AG04450 (cell line): ENCODE results near the gene MAX. TPM values are rescaled to one million over a fixed set of nuclear protein-coding genes. Genes with fewer than 3 reads are reported as not detected.

Experiments
- CTCF ChIA-PET: fragments of 300-600, 350-600 bp; formaldehyde crosslinking; extraction: SDS; loops from one replicate; lab custom pipeline; 2022; ENCODE audit warnings: antibody characterized with exemption, inconsistent platforms; lab: Charles Lee
- POLR2A ChIA-PET: fragments of 350-600 bp; formaldehyde crosslinking; extraction: SDS; loops from one replicate; lab custom pipeline; 2021; ENCODE audit warnings: antibody characterized with exemption, inconsistent platforms; lab: Yijun Ruan, JAX
- DNase-seq: peaks from one replicate; pipeline ENCODE4 v3.0.0-alpha.2; 2011; ENCODE audit warnings: low read depth, low spot score
- H3K27ac ChIP-seq: one replicate; pipeline ENCODE4 v1.5.1; 2012; ENCODE audit warnings: low read depth, low read length, control low read depth
- H3K27me3 ChIP-seq: one replicate; pipeline ENCODE4 v1.6.0; 2012; ENCODE audit warnings: low read length; ENCODE audit not compliant: control insufficient read depth, insufficient read depth
- H3K4me3 ChIP-seq: 2 replicates; pipeline ENCODE4 v1.5.1; 2011; ENCODE audit warnings: mild to moderate bottlenecking, low read depth, low read length, control low read depth
- H3K9me3 ChIP-seq: 2 replicates; pipeline ENCODE4 v1.5.1; 2012; ENCODE audit warnings: low read length; ENCODE audit not compliant: control insufficient read depth, insufficient read depth
- polyA plus RNA-seq: library from polyadenylated mRNA; depleted of rRNA; stranded (reverse); fragments of >200 nt; gene quantifications from 2 replicates; pipeline ENCODE4 v1.2.3, GENCODE V29; 2011
- TF ChIP-seq, protein P1 (sequence below): IDR thresholded peaks from 2 replicates; pipeline ENCODE4 v1.5.1; 2011; ENCODE audit warnings: low read depth, low read length, control low read depth, inconsistent platforms

MAX gene
- polyA plus RNA-seq, 1 experiment: 62.0 TPM

- H3K9me3 ChIP-seq: no peaks in the 10 kb centered on the region
- no peaks in the 10 kb centered on the region for H3K27me3 ChIP-seq
- ChIA-PET POLR2A (no interaction called here), CTCF (no interaction called here)
- no peak overlapping the region for H3K4me3 ChIP-seq
- TF ChIP-seq, protein P1, sequence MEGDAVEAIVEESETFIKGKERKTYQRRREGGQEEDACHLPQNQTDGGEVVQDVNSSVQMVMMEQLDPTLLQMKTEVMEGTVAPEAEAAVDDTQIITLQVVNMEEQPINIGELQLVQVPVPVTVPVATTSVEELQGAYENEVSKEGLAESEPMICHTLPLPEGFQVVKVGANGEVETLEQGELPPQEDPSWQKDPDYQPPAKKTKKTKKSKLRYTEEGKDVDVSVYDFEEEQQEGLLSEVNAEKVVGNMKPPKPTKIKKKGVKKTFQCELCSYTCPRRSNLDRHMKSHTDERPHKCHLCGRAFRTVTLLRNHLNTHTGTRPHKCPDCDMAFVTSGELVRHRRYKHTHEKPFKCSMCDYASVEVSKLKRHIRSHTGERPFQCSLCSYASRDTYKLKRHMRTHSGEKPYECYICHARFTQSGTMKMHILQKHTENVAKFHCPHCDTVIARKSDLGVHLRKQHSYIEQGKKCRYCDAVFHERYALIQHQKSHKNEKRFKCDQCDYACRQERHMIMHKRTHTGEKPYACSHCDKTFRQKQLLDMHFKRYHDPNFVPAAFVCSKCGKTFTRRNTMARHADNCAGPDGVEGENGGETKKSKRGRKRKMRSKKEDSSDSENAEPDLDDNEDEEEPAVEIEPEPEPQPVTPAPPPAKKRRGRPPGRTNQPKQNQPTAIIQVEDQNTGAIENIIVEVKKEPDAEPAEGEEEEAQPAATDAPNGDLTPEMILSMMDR: no peak
- DNase-seq: no peak
- no peak overlapping the region for H3K27ac ChIP-seq
Observed at GRCh38 chr14:65070471-65070976, 31.8 kb downstream of the MAX start.

- no peaks in the 10 kb centered on the region for H3K27me3 ChIP-seq
- H3K27ac ChIP-seq: no peak overlapping the region
- TF ChIP-seq, protein P1: no peak
- no peaks in the 10 kb centered on the region for H3K9me3 ChIP-seq
- POLR2A ChIA-PET: no interaction called here
- CTCF ChIA-PET: no interaction called here
- H3K4me3 ChIP-seq: no peak overlapping the region
- DNase-seq: no peak
Observed at GRCh38 chr14:65069874-65070413, 32.4 kb downstream of the MAX start.

DNA sequence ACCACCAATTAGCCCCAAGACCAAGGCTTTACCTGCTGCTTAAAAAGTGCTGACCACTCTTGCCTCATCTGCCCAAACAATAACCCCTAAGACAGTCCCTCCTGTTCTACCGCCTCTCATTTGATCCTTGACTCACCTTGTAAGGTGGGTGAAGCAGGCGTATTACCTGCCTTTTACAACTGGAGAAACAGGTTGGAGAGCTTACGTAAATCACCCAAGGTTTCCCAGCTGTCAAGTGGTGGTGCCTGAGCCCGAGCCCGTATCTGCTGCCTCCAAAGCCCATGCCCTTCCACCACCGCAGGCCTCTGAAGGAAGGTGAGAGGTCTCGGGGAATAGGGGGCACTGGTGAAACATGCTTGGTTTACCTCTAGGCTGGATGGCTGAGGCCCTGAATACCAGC lies 36.6 kb downstream of the MAX start:
- ChIA-PET CTCF (interaction anchor here (0.5 kb wide), 1 partner anchor 301 kb away, joined by 3 read pairs; no protein-coding TSS in a partner anchor), POLR2A (no interaction called here)
- Histone ChIP-seq H3K27me3 (no peaks in the 10 kb centered on the region), H3K27ac (no peak overlapping the region), H3K4me3 (no peak overlapping the region), H3K9me3 (no peaks in the 10 kb centered on the region)
- TF ChIP-seq, protein P1: no peak
- DNase-seq: no peak

DNA sequence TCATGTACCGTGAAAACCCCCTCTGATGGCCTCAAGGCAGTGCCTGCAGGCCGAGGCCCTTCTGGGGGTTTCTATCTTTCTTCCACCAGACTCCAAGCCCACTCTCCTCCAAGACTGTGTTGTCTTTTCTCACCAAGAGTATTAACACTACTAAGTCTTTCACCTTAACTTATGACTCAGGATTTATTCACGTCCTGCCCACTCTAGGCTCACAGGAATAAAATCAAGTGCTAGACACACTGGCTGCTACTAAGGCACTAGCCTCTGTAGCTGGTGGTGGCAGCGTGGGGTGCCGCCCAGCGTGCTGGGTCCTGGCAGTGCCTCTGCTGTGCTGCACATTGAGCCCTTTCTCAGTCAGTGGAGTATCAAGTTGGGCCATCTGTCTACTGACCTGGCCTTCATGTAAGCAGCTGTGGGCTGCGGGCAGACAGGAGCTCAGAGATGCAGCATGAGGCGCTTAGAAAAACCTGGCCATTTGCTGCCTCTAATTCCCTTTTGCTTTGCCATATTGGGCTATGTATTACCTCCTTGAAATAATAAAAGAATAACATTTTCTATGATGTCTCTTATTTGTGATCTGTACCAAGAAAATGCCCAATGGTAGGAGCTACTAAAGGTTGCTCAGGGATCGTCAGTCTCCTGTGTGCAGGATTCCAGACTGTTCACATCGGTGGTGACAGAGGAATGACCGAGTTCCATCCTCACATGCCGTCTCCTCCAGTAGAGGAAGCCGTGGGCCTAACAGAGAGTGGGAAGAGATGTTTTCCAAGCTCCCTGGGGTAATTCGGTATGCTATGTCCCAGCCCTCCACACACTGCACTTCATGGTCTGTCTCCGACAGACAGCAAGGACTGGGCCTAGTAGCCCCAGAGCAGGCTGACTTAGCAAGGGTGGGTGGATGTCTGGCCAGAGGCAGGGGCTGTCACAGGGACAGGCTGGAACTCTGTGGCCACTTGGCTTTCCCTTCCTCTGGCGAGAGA lies 39.9 kb downstream of the MAX start:
- CTCF ChIA-PET: interaction anchor here (1.2 kb wide), 1 partner anchor 17 kb away, joined by 3 read pairs; no protein-coding TSS in a partner anchor
- H3K9me3 ChIP-seq: no peaks in the 10 kb centered on the region
- TF ChIP-seq, protein P1: no peak
- H3K27me3 ChIP-seq: no peaks in the 10 kb centered on the region
- no peak for DNase-seq
- POLR2A ChIA-PET: no interaction called here
- no peak overlapping the region for H3K27ac ChIP-seq
- H3K4me3 ChIP-seq: no peak overlapping the region

GRCh38 chr14:65057695-65058094 lies 44.6 kb downstream of the MAX start:
- Histone ChIP-seq H3K27ac (no peak overlapping the region), H3K9me3 (no peaks in the 10 kb centered on the region), H3K4me3 (no peak overlapping the region), H3K27me3 (no peaks in the 10 kb centered on the region)
- no peak for DNase-seq
- ChIA-PET POLR2A (no interaction called here), CTCF (no interaction called here)
- TF ChIP-seq, protein P1: no peak
